Breast epithelium (tissue), 4 donors: ENCODE measurements around the gene KSR2. TPM values are rescaled to one million over a fixed set of nuclear protein-coding genes. Genes with fewer than 3 reads are reported as not detected.
A peak's percentile ranks its signal among the peaks of the same experiment; 100 is the strongest.
"Not testable (repeated sequence)": the region's sequence is repeated elsewhere in the genome, so short reads cannot be mapped to it uniquely, and the experiment has no call there.

Source experiments
- DNase-seq, 2 donors: peaks; one replicate each; pipeline ENCODE4 v3.0.0-alpha.2; 2019; ENCODE audit warnings: low spot score in 2 of 2
- H3K27ac ChIP-seq, 2 donors: fragments of 200-600 bp; sonication (generic) in 1 of 2; one replicate each; pipeline ENCODE4 v1.5.1; 2016 to 2019; ENCODE audit warnings: mild to moderate bottlenecking in 1 of 2
- H3K27me3 ChIP-seq, 2 donors: fragments of 200-600 bp; sonication (generic) in 1 of 2; one replicate each; pipeline versions ENCODE4 v1.5.1 to v1.6.0; 2017 to 2019; ENCODE audit warnings: control low read depth in 1 of 2, mild to moderate bottlenecking in 1 of 2
- H3K36me3 ChIP-seq: fragments of 200-600 bp; one replicate; pipeline ENCODE4 v1.5.1; 2019
- H3K4me1 ChIP-seq, 2 donors: fragments of 200-600 bp; sonication (generic); one replicate each; pipeline ENCODE4 v1.5.1; 2016 to 2019; ENCODE audit warnings: control low read depth in 1 of 2
- H3K4me3 ChIP-seq, 3 donors: fragments of 200-600 bp; sonication (generic); 1 replicate in 2 of 3; 2 replicates in 1 of 3; pipeline ENCODE4 v1.5.1; 2016 to 2019; ENCODE audit warnings: mild to moderate bottlenecking in 3 of 3, moderate library complexity in 2 of 3
- H3K9me3 ChIP-seq, 2 donors: fragments of 200-600 bp; sonication (generic) in 1 of 2; one replicate each; pipeline ENCODE4 v1.5.1; 2016 to 2019; ENCODE audit warnings: control low read depth in 1 of 2
- CTCF ChIP-seq, 3 donors: fragments of 450-650 bp; IDR thresholded peaks; one replicate each; pipeline ENCODE4 v1.5.1; 2016 to 2017; ENCODE audit warnings: antibody characterized with exemption in 3 of 3, mild to moderate bottlenecking in 3 of 3, moderate library complexity in 3 of 3
- POLR2A ChIP-seq: fragments of 450-650 bp; IDR thresholded peaks from one replicate; pipeline ENCODE4 v1.6.1; 2016; ENCODE audit warnings: antibody characterized with exemption, mild to moderate bottlenecking, moderate library complexity
- POLR2AphosphoS5 ChIP-seq, 3 donors: sonication (generic); formaldehyde crosslinking; IDR thresholded peaks; one replicate each; pipeline ENCODE4 v1.6.1; 2017; ENCODE audit warnings: antibody characterized with exemption in 3 of 3
- intact Hi-C: fragments of 100-400 bp; cut with DNase I; formaldehyde crosslinking; loops from one replicate; pipeline ENCODE4 v1.15.1; 2023; ENCODE audit warnings: low total_unique reads
- total RNA-seq, 3 donors: library from RNA; depleted of rRNA; stranded (reverse); fragments of >200 nt; gene quantifications; one replicate each; pipeline ENCODE4 v1.1.0, GENCODE V29; 2016

The KSR2 gene
- total RNA-seq, 3 donors from 2014 or later, result under 0.01 to 1.9 (median 0.33) TPM

GRCh38 chr12:117878605-117879004 lies 90.2 kb downstream of the KSR2 start:
- intact Hi-C loops, result no loop called here
- H3K36me3 ChIP-seq, result no peaks in the 10 kb centered on the region
- TF ChIP-seq POLR2A (no peak), POLR2AphosphoS5 (IDR thresholded peaks at IDR 0.05) (no peak), CTCF (IDR thresholded peaks at IDR 0.05) (no peak)

GRCh38 chr12:117876436-117876816 lies 92.4 kb downstream of the KSR2 start:
- no peak for DNase-seq
- Histone ChIP-seq H3K36me3 (no peaks in the 10 kb centered on the region), H3K27me3 (peaks cover 0 to 8% of the 10 kb centered on the region in 2 donors), H3K27ac (no peak overlapping the region), H3K4me1 (no peaks in the 10 kb centered on the region), H3K4me3 (no peak overlapping the region), H3K9me3 (no peaks in the 10 kb centered on the region)
- TF ChIP-seq POLR2AphosphoS5 (IDR thresholded peaks at IDR 0.05), result no peak
- no peak for TF ChIP-seq CTCF (IDR thresholded peaks at IDR 0.05)
- TF ChIP-seq POLR2A, result no peak
- intact Hi-C loops, result no loop called here

More at GRCh38 chr12:117878605-117879004, 90.2 kb downstream of the KSR2 start:
- no peaks in the 10 kb centered on the region for H3K9me3 ChIP-seq
- no peak overlapping the region for H3K4me3 ChIP-seq
- peaks cover 0 to 12% of the 10 kb centered on the region in 2 donors for H3K27me3 ChIP-seq
- no peak for DNase-seq
- no peak overlapping the region for H3K27ac ChIP-seq
- H3K4me1 ChIP-seq, result no peaks in the 10 kb centered on the region

GRCh38 chr12:117875744-117876435 lies 92.9 kb downstream of the KSR2 start:
- intact Hi-C loops, result no loop called here
- no peak for TF ChIP-seq CTCF (IDR thresholded peaks at IDR 0.05)
- no peak for TF ChIP-seq POLR2AphosphoS5 (IDR thresholded peaks at IDR 0.05)
- no peak for TF ChIP-seq POLR2A
- no peak for DNase-seq
- no peaks in the 10 kb centered on the region for H3K4me1 ChIP-seq
- no peak overlapping the region for H3K4me3 ChIP-seq
- no peaks in the 10 kb centered on the region for H3K9me3 ChIP-seq
- H3K27me3 ChIP-seq, result peaks cover 0 to 8% of the 10 kb centered on the region in 2 donors
- H3K36me3 ChIP-seq, result no peaks in the 10 kb centered on the region
- H3K27ac ChIP-seq, result no peak overlapping the region

GRCh38 chr12:117874842-117875434 lies 93.9 kb downstream of the KSR2 start:
- intact Hi-C loops, result no loop called here
- Histone ChIP-seq H3K4me1 (no peaks in the 10 kb centered on the region), H3K36me3 (no peaks in the 10 kb centered on the region), H3K27ac (no peak overlapping the region), H3K4me3 (no peak overlapping the region), H3K27me3 (peaks cover 0 to 8% of the 10 kb centered on the region in 2 donors), H3K9me3 (no peaks in the 10 kb centered on the region)
- TF ChIP-seq POLR2AphosphoS5 (IDR thresholded peaks at IDR 0.05) (no peak), CTCF (IDR thresholded peaks at IDR 0.05) (peak; percentile 76 to 86 (median 81))
- peak; percentile 49 to 77 for DNase-seq

- intact Hi-C loops, H3K9me3 ChIP-seq: not testable (repeated sequence)
These were observed 94.6 kb downstream of the KSR2 start for GRCh38 chr12:117874198-117874597.

More at GRCh38 chr12:117874198-117874597, 94.6 kb downstream of the KSR2 start:
- H3K4me3 ChIP-seq, H3K4me1 ChIP-seq, H3K27me3 ChIP-seq, H3K36me3 ChIP-seq, DNase-seq, H3K27ac ChIP-seq: not testable (repeated sequence)
